CD4-positive, alpha-beta T cell treated with Interleukin-10 for 1 hour (primary cell): Measurements from ENCODE around the gene ZNF296.
"Not testable (repeated sequence)": the region's sequence is repeated elsewhere in the genome, so short reads cannot be mapped to it uniquely, and the experiment has no call there.

Experiments
- DNase-seq: peaks from one replicate; pipeline ENCODE4 v3.0.0-alpha.2; 2020

ZNF296 gene

DNA sequence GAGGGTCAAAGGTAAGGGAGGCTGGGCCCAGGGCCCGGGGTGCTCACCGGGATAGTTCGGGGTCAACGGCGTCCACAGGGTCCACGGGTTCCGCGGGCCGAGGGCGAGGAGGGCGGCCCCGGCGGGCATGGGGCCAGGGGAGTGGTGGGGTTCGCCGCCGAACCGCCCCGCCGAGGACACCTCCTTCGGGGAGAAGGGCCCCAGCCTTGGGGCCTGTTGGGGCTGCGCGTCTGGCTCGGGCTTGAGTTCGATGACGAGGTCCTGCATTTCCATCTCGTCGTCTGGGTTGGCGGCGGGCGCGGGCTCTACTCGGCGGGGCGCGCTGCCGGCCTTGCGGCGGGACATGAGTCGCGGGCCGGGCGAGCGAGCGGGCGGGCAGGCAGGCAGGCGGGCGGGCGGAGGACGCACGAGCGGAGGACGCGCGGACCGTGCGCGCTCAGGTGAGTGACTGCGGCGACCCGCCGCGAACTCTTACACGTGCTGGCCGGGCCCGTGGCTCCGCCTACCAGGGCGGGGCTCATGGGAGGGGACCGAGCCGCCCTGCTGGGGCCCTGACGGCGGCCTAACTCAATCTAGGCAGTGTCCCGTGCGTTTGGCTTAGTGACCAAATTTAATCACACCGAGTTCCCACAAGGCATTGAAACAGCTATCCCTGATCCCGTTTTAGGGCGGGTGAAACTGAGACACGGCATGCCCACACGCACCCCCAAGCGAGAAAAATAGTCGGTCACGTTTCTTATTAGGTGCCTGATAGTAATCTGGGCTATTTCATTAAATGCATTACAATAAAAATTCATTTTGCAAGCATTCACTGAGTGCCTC, at the start of gene ZNF296:
ZNF296 (minus strand) TSS at position 450 of the 822 bp plus-strand sequence; CDS start at position 345, 105 bp downstream.
- peak; percentile 83 for DNase-seq

DNA sequence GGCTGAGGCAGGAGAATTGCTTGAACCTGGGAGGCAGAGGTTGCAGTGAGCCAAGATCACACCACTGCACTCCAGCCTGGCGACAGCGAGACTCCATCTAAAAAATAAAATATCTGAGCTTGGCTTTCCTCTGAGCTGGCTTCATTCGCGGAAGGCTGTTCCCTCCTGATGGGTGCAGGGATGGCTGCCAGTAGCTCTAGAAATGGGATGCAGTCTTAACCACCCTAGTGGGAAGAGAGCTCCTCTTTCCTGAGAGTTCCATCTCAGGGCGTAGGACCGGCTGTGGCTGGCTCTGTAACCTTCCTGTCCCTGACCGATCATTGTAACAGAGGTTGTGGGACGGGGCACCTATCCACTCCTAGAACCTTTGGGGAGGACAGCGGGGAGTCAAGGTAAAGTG, 49.1 kb upstream of the ZNF296 start:
- no peak for DNase-seq

DNA sequence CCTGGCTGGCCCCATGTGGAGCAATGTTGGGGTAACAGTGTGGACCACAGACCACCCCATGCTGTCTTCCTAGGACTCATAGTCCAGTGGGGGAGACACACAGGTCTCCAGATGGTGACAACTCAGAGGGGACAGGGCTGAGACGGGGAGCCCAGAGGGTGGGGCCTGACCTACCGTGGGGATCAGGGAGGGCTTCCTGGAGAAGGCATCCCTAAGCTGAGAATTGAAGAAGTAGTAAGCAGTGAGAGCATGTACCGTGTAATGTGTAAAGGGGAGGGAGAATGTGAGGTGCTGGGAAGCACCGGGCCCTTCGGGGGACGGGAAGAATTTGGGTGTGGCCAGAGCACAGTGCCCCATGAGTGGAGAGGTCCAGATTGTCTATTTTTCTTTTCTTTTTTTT, 47.7 kb upstream of the ZNF296 start:
- no peak for DNase-seq

DNA sequence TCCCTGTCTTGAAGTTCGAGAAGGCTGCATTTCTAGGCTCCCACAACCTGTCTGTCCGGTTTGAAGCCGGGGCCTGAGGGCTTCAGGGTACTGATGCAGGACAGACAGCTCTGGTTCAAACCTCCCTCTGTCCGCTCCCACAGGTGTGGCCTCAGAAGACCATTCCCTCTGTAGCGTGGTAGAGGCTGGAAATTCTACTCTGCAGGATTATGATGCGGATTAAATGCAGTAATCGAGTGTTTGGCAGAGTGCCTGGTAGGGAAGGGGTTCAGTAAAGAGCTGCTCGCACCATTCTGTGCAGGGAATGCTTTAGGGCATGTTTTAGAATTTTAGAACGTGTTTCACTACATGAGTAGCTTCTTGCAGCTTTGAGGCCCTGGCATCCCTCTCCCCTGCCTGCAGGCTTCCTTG, 47.2 kb upstream of the ZNF296 start:
- no peak for DNase-seq

DNA sequence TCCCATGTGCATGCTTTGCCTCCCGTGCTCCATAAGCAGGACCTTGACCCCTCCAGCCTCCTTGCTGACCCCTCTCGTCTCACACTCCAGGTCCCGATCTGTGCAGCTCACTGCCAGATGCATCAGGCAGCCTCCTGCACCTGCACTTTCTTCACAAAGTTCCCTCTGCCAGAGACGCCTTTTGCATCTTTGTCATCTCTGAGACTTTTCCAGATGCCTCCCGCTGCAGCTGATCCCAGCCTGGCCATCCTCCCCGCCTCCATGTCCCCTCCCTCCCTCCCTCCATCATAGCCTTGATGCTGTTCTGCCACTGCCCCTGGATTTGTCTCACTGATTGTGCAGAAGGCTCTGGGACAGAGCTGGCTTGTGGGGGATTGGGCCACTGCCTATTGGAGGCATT, 46.6 kb upstream of the ZNF296 start:
- DNase-seq = no peak

DNA sequence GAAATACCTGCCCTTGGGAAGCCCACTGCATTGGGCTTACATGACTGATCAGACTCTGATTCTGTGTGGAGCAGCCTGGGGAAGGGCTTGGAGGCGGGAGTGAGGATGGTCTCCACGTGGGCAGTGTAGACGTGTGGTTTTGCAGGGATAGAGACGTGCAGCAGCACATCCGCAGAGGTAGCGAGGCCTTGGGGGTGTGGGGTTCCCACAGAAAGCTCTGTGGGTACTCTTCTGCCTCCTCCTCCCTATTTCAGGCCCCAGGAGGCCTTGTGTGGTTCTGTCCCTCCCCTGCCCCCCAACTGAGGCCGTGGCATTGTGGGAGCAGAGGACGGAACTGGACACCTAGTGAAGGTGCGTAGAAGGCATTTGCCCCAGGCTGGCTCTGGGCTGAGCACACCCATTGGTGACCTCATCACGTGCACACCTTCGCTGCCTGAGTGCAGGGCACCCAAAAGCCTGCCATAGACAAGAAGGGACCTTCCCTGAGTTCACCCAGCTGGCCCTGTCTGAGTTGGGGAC, 45.6 kb upstream of the ZNF296 start:
- DNase-seq = no peak

DNA sequence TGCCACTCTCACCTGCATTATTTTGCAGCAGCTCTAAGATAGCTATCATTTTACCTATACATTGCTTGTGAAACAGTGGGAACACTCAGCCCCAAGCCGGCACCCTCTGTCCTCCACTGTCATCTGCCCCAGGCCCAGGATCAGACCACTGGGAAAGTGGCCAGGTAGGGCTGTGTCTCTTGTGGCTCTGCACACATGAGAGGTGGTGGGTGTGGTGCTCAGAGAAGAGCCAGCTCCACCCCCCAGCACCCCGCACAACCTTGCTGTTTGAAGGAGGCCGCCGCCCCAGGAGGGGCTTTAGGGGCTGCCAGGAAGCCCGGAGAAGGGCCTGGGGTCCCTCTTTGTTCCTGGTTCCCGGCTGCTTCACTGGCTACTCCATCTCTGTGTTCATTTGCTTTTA, 43.3 kb upstream of the ZNF296 start:
- DNase-seq = no peak

DNA sequence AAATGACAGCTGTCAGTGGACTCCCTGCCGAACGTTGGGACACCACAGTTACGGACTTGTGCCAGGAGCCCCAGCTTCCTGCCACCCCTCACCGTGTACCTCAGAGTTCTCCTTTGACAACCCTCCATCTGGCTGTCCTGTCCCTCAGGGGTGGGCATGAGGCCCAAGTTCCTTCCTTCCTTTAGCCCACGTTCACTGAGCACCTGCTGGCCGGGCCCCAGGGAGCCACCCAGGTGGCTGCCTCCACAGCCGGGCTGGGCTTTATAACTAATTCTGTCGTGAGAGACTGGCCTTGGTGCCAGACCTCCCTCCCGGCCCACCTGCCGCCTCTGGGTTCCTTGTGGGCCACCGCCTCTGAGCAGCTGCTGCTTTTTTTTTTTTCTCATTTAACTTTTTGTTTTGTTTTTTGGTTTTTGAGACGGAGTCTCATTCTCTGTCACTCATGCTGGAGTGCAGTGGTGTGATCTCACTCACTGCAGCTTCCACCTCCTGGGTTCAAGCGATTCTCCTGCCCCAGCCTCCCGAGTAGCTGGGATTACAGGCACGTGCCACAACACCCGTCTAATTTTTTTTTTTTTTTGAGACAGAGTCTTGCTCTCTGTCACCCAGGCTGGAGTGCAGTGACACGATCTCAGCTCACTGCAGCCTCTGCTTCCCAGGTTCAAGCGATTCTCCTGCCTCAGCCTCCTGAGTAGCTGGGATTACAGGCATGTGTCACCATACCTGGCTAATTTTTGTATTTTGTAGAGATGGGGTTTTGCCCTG, 42.5 kb upstream of the ZNF296 start:
- not testable (repeated sequence) for DNase-seq

DNA sequence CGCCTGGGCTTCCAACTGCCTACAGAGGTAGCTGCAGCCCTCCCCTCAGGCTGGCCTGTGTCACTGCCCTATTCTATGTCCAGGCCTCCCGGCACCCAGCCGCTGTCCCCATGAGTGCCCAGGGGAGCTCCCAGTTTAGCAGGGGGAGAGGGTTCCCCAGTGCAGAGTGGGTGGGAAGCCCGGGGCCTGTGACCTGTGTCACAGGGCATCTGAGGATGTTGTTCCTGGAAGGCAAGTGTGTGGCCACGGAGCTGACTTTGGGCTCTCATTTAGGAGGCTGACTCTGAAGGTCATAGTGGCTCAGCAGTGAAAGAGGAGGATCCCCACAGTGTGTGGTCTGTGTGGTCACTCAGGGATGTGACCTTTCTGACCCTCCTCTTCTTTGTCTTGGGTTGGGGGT, 41.8 kb upstream of the ZNF296 start:
- DNase-seq = no peak

DNA sequence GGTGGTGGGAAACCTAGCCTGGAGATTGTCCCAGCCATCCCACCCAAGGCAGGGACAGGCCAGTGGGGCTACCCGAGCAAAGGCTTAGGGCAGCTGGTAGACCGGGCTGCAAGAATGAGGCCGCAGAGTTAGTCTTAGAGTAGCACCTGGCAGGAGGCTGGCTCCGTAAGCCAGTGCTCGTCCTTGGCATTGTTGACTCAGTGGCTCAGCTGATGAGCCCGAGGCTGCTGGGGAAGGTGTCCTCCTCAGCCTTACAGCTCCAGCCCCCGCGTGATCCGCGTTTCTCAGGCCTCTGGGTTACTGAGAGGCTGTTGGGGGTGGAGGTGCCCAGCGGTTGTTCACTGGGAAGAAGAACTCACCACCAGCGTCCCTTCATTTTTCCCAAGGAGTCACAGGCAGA, 41.4 kb upstream of the ZNF296 start:
- DNase-seq = no peak

DNA sequence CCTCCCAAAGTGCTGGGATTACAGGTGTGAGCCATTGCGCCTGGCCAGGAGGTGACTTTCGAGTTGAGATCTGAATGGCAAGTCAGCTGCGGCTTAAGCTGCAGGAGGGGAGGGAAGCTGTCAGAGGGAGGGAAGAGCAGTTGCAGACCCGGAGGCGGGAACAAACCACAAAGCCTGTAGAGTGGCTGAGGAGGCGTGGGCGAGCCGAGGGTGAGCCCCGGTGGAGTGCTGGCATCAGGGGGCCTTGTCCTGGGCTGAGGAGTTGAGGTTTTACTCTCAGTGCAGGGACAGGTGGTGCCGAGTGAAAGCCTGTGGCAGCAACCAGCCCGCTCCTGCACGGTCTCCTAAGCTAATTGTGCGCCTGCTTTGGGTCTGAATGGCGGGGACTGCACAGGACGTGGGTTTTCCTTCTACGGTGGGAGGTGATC, 40.9 kb upstream of the ZNF296 start:
- DNase-seq = peak; percentile 35

DNA sequence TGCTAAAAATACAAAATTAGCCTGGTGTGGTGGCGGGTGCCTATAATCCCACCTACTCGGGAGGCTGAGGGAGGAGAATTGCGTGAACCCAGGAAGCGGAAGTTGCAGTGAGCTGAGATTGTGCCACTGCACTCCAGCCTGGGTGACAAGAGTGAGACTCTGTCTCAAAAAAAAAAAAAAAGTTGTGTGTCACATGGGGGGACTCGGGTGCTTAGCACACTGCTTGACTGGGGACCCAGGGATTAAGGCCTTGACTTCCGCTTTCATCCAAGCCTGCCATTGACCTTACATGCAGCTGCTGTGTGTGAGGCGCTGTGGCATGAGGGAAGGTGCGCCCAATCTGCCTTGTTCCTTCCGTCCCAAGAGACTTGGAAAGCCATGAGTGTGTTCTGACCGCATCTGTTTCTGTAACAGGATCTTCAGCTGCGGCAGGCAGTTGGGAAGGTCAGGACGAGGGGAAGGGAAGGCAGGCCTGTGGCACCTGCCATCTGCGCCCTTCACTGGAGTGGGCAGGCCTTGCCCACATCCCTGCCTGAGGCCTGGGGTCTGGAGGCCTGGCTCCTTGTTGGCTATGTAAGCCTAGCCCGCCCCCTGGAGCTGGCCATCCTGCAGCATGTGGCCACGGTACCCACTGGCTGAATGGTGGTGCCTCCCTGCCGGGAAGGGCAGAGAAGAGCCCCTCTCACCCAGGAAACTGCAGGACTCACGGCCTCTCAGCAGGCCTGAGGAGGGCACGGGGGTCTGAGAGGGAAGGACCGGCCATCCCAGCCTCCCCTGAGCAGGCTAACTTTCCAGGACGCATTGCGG, 39.7 kb upstream of the ZNF296 start:
- DNase-seq = no peak

DNA sequence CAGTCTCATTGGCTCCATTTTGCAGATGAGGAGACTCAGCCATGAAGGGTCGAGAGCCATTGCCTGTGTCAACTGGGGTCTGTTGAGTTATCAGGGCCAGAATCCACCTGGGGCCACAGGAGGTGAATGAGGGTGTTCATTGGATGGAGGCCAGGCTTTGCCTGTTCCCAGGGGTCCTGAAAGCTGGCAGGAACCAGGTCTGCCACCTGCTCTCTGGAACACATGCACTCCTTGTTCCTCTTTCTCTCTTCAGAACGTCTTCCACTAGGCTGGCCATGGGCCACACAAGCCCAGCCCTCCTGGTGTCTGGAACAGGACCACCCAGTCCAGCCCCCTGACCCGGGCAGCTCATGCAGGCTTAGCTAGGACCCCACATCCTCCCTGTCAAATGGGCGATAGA, 37.8 kb upstream of the ZNF296 start:
- DNase-seq = no peak

DNA sequence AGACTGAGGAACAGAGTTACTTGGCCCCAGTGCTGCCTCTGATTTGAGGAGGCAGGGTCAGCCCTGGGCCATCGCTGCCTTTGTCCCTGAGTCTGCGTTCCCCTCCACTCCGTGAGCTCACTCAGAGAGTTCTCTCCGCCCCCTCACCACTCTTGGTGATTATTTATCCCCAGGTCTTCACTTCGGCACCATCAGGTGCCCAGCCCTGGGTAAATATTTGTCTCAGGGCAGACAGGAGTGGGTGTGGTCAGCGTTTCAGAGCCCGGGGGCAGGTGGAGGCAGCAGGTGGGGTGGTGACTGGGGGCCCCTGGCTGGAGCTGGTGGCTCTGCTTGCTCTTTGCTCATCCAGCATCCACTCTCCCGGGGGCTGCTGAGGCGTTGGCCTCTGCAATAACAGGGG, 37.4 kb upstream of the ZNF296 start:
- no peak for DNase-seq

DNA sequence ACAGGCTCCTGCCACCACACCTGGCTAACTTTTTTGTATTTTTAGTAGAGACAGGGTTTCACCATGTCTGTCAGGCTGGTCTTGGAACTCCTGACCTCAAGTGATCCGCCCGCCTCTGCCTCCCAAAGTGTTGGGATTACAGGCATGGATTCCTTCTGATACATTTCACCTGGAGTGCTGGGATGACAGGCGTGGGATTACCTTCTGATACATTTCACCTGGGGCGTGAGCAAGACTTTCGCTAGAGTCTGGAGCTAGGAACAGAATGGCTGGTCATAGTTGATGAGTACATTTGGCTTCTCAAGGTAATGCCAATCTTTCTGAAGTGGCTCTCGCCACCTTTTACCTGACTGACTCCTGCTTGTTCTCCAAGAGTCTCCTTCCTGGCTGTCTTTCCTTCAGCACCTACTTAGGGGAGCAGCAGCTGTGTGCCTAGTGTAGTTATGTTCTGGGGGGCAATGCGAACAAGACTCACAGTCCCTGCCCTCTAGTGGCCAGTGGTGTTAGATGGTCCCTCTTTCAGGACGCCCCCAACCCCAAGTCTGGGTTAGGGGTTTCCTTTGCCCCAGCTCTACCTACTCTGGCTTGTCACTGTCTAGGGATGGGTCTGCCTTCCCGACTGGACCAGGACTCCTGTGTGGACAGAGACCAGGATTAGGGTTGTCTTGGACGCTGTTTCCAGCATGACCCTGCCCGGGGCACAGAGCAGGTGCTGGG, 36.0 kb upstream of the ZNF296 start:
- DNase-seq = no peak

DNA sequence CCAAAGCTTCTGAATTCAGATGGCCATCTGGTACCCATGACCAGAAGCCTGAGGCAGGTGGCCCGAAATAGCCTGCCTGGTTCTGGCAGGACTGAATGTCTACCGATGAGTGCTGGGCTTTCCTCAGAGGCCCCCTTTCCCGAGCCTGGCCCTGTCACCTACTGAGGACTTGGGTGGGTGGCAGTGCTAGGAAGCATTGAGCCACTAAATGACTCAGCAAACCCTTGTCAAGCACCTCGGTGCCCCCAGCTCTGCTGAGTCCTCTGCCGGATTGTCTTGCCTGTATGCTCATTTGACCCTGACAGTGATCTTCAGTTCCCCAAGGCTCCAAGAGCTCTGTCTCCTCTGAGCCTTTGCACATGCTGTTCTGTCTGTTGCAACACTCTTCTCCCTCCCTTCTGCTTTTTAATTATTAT, 34.6 kb upstream of the ZNF296 start:
- DNase-seq = no peak

DNA sequence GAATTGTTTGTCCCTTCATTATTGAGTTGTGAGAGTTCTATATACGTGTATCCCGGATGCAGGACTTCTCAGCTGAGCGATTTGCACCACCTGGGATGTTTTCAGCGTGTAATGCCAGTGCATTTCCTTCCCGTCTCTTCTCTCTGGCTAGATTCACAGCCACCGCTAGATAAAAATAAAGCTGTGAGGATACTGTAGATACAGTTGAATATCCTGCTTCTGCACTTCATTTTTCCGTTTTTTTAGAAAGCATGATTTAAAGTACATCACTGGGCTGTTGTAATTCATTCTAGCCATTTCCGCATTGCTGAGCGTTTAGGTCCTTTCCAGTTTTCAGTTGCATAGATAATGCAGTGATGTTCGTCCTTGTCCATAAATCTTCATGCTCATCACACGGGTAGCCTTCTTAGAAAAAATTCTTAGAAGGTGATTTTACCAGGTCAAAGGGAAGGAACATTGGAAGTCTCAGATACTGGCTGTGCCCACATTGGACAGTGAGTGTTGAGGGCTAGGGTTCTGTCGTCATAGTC, 31.4 kb upstream of the ZNF296 start:
- DNase-seq = no peak

DNA sequence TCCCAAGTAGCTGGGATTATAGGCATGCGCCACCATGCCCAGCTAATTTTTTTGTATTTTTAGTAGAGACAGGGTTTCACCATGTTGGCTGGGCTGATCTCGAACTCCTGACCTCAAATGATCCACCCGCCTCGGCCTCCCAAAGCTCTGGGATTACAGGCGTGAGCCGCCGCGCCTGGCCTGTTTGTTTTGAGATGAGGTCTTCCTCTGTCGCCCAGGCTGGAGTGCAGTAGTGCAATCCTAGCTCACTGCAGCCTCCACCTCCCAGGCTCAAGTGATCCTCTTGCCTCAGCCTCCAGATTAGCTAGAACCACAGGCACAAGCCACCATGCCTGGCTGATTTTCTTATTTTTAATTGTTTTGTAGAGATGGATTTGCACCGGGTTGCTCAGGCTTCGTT, 30.1 kb upstream of the ZNF296 start:
- DNase-seq = not testable (repeated sequence)

DNA sequence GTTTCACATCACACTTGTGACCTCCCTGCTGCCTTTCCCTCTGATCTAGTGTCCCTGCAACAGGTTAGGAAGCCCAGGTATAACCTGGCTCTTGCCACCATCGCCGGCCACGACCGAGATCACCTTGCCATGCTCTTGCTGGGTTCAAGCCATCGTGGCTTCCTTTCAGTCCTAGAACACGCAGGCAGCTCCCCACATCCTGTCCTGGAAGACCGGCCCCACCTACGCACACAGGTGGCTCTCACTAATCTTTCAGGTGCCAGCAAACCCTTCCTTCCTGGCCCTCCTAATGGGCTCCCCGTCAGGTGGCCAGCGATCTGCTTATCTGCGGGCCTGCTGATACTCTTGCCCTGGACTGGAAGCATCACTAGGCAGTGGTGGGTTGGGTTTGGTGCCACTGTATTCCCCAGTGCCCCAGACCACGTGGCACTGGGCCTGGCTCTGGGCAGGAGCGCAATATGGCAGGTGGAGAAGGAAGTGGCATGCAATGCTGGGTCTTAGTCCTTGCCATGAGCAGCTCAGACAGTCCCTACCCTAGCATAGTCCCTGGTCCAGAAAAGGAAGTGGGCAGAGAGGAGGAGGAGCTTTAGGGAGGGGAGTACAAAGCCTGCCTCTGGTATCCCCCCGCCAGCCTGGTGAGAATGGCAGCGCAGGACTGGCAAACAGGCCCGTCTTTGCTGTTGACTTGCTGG, 28.5 kb upstream of the ZNF296 start:
- DNase-seq = peak; percentile 11

DNA sequence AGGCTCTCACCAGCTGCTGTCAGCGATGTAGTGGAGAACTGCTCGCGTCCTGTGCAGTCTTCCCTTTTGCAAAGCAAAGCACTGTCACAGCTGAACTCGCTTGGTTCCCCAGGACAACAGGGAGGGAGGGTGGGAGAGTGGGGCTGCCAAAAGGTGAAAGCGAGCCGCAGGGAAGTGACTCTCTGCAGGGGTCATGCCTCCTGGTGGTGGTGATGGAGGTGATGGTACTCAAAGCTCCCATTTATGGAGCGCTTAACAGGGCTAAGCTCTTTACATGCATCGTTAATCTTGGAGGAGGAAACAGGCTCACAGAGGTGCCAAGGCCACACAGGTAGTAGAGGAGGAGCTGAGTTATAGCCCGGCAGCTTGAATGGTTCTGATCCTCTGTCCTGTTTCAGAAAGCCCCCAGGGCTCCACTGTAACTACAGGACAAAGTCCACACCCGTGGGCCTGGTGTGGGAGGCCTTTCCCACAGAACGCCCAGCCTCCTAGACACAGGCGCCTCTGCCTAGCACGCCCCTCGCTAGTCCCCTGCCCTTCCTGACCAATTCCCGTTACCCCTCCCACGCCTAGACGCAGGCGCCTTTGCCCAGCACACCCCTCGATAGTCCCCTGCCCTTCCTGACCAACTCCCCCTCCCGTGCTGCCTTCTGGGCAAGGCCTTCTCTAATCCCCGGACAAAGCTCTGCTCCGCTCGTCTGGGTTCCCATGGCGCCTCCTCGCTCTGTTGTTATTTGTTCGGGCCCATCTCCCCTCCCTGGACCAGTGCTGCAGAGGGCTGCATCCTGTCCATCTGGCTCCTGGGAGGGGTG, 27.4 kb upstream of the ZNF296 start:
- DNase-seq = no peak

DNA sequence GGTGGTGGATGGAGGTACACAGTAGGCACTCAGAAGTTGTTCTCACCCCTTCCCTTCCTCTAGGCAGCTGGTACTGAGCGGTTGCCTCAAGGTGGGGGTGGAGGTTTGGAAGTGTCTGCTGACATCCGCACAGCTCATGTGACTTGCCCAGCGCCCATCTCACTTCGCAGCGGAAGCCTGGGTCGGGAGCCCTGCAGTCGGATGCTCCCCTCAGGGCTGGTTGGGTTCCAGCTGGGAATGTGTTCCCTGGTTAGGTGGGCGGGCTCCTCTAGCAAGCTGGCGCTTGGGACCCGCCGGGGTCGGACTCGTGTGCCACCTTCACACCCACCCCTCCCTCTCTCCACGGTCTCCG, 26.9 kb upstream of the ZNF296 start:
- peak; percentile 48 for DNase-seq
